SK-N-SH treated with all-trans-retinoic acid at 6 μM for 48 hours (cell line): ENCODE results near the gene PRRG2.
"Not testable (repeated sequence)": the region's sequence is repeated elsewhere in the genome, so short reads cannot be mapped to it uniquely, and the experiment has no call there.

Experiments
- ATAC-seq: fragments of 200-7000 bp; cut with Tn5 transposase; 3 replicates; pipeline ENCODE4 v1.9.1; 2020; ENCODE audit warnings: mild to moderate bottlenecking, moderate library complexity
- BACH2 ChIP-seq: fragments of 250-450 bp; sonication (Bioruptor Pico); IDR thresholded peaks from 2 replicates; pipeline ENCODE4 v1.9.0; 2021; ENCODE audit warnings: mild to moderate bottlenecking, borderline replicate concordance
- GLIS3 ChIP-seq: fragments of 250-450 bp; sonication (Bioruptor Pico); IDR thresholded peaks from 2 replicates; pipeline ENCODE4 v1.5.0; 2020; ENCODE audit warnings: mild to moderate bottlenecking, moderate library complexity
- ISL1 ChIP-seq: fragments of 250-450 bp; sonication (Bioruptor Pico); IDR thresholded peaks from 2 replicates; pipeline ENCODE4 v2.1.2; 2022; ENCODE audit warnings: mild to moderate bottlenecking, moderate library complexity
- OSR1 ChIP-seq: fragments of 250-450 bp; sonication (Bioruptor Pico); IDR thresholded peaks from 2 replicates; pipeline ENCODE4 v1.8.0; 2022; ENCODE audit warnings: moderate library complexity, mild to moderate bottlenecking, inconsistent platforms
- RARB ChIP-seq: fragments of 250-450 bp; sonication (Bioruptor Pico); IDR thresholded peaks from 2 replicates; pipeline ENCODE4 v1.8.0; 2021; ENCODE audit warnings: mild to moderate bottlenecking, moderate library complexity
- SNAI2 ChIP-seq: fragments of 250-450 bp; sonication (Bioruptor Pico); IDR thresholded peaks from 2 replicates; pipeline ENCODE4 v1.5.0; 2020; ENCODE audit warnings: mild to moderate bottlenecking, moderate library complexity
- TOX ChIP-seq: fragments of 250-450 bp; sonication (Bioruptor Pico); IDR thresholded peaks from 2 replicates; pipeline ENCODE4 v1.8.0; 2021; ENCODE audit warnings: mild to moderate bottlenecking, moderate library complexity, borderline replicate concordance
- ZC3H10 ChIP-seq: fragments of 250-450 bp; sonication (Bioruptor Pico); IDR thresholded peaks from 2 replicates; pipeline ENCODE4 v1.5.1; 2021; ENCODE audit warnings: mild to moderate bottlenecking, moderate library complexity
- ZFP3 ChIP-seq: fragments of 250-450 bp; sonication (Bioruptor Pico); IDR thresholded peaks from 2 replicates; pipeline ENCODE4 v1.5.0; 2020; ENCODE audit warnings: mild to moderate bottlenecking, moderate library complexity
- ZFP30 ChIP-seq: fragments of 450-650 bp; formaldehyde crosslinking; IDR thresholded peaks from 2 replicates; pipeline ENCODE4 v1.5.0; 2022; ENCODE audit warnings: mild to moderate bottlenecking, moderate library complexity
- ZNF565 ChIP-seq: fragments of 450-650 bp; formaldehyde crosslinking; conservative IDR thresholded peaks from 2 replicates; pipeline ENCODE4 v1.5.0; 2020; ENCODE audit warnings: low read depth, mild to moderate bottlenecking, moderate library complexity
- ZNF70 ChIP-seq: fragments of 450-650 bp; formaldehyde crosslinking; IDR thresholded peaks from 2 replicates; pipeline ENCODE4 v1.5.0; 2020; ENCODE audit warnings: mild to moderate bottlenecking, moderate library complexity
- ZNF8 ChIP-seq: fragments of 450-650 bp; formaldehyde crosslinking; IDR thresholded peaks from 2 replicates; pipeline ENCODE4 v1.5.0; 2020; ENCODE audit warnings: mild to moderate bottlenecking, moderate library complexity
- TF ChIP-seq, protein P1 (sequence below): fragments of 250-450 bp; sonication (Bioruptor Pico); IDR thresholded peaks from 2 replicates; pipeline ENCODE4 v1.5.0; 2020; ENCODE audit warnings: mild to moderate bottlenecking, moderate library complexity
- TF ChIP-seq, protein P2 (sequence below): fragments of 250-450 bp; sonication (Bioruptor Pico); IDR thresholded peaks from 2 replicates; pipeline ENCODE4 v1.8.0; 2021; ENCODE audit warnings: low read depth, mild to moderate bottlenecking, moderate library complexity, borderline replicate concordance
- TF ChIP-seq, protein P3 (sequence below): fragments of 250-450 bp; sonication (Bioruptor Pico); IDR thresholded peaks from 2 replicates; pipeline ENCODE4 v1.5.1; 2020; ENCODE audit warnings: low read depth, mild to moderate bottlenecking, moderate library complexity
- TF ChIP-seq, protein P4 (sequence below): fragments of 250-450 bp; sonication (Bioruptor Pico); IDR thresholded peaks from 2 replicates; pipeline ENCODE4 v1.8.0; 2020; ENCODE audit warnings: mild to moderate bottlenecking, moderate library complexity, borderline replicate concordance

PRRG2 gene

DNA sequence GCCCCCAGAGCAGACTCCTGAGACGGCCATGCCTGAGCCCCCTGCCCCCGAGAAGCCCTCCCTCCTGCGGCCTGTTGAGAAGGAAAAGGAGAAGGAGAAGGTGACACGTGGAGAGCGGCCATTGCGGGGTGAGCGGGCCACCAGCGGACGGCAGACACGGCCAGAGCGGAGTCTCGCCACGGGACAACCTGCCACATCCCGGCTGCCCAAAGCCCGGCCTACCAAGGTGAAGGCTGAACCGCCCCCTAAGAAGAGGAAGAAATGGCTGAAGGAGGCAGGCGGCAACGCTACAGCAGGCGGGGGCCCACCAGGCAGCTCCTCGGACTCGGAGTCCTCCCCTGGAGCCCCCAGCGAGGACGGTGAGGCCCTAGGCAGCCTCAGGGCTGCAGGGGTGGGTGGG, 34.7 kb downstream of the PRRG2 start:
- ATAC-seq, result no peak
- TF ChIP-seq, protein P1, sequence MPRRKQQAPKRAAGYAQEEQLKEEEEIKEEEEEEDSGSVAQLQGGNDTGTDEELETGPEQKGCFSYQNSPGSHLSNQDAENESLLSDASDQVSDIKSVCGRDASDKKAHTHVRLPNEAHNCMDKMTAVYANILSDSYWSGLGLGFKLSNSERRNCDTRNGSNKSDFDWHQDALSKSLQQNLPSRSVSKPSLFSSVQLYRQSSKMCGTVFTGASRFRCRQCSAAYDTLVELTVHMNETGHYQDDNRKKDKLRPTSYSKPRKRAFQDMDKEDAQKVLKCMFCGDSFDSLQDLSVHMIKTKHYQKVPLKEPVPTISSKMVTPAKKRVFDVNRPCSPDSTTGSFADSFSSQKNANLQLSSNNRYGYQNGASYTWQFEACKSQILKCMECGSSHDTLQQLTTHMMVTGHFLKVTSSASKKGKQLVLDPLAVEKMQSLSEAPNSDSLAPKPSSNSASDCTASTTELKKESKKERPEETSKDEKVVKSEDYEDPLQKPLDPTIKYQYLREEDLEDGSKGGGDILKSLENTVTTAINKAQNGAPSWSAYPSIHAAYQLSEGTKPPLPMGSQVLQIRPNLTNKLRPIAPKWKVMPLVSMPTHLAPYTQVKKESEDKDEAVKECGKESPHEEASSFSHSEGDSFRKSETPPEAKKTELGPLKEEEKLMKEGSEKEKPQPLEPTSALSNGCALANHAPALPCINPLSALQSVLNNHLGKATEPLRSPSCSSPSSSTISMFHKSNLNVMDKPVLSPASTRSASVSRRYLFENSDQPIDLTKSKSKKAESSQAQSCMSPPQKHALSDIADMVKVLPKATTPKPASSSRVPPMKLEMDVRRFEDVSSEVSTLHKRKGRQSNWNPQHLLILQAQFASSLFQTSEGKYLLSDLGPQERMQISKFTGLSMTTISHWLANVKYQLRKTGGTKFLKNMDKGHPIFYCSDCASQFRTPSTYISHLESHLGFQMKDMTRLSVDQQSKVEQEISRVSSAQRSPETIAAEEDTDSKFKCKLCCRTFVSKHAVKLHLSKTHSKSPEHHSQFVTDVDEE, result no peak
- TF ChIP-seq TOX (CRISPR knock-in tag) (no peak), ZFP30 (CRISPR knock-in tag) (no peak), ZC3H10 (no peak), RARB (no peak), ISL1 (CRISPR knock-in tag) (no peak), ZNF565 (CRISPR knock-in tag) (no peak), ZNF8 (CRISPR knock-in tag) (no peak), SNAI2 (CRISPR knock-in tag) (no peak)
- TF ChIP-seq, protein P2, sequence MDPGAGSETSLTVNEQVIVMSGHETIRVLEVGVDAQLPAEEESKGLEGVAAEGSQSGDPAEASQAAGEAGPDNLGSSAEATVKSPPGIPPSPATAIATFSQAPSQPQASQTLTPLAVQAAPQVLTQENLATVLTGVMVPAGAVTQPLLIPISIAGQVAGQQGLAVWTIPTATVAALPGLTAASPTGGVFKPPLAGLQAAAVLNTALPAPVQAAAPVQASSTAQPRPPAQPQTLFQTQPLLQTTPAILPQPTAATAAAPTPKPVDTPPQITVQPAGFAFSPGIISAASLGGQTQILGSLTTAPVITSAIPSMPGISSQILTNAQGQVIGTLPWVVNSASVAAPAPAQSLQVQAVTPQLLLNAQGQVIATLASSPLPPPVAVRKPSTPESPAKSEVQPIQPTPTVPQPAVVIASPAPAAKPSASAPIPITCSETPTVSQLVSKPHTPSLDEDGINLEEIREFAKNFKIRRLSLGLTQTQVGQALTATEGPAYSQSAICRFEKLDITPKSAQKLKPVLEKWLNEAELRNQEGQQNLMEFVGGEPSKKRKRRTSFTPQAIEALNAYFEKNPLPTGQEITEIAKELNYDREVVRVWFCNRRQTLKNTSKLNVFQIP, result no peak
- TF ChIP-seq, protein P3, sequence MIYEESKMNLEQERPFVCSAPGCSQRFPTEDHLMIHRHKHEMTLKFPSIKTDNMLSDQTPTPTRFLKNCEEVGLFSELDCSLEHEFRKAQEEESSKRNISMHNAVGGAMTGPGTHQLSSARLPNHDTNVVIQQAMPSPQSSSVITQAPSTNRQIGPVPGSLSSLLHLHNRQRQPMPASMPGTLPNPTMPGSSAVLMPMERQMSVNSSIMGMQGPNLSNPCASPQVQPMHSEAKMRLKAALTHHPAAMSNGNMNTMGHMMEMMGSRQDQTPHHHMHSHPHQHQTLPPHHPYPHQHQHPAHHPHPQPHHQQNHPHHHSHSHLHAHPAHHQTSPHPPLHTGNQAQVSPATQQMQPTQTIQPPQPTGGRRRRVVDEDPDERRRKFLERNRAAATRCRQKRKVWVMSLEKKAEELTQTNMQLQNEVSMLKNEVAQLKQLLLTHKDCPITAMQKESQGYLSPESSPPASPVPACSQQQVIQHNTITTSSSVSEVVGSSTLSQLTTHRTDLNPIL (CRISPR knock-in tag), result no peak
- TF ChIP-seq, all 23 proteins: peak for 0

DNA sequence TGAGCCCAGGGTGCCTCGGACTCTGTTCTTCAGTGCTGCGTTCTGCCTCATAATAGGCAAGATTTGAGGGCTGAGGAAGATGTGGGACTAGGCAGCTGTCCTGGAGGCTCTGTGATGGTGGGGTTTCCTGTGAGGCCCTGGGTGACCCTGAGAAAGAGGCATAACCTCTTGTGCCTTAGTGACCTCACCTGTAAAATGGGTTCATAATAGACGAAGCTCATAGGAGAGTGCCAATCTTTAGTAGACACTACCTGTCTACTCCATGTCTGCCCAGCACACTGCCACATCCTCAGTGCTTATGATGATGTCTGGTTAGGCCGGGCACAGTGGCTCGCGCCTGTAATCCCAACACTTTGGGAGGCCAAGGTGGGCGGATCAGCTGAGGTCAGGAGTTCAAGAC, 35.4 kb downstream of the PRRG2 start:
- ATAC-seq, result no peak
- TF ChIP-seq GLIS3 (CRISPR knock-in tag) (no peak), TOX (CRISPR knock-in tag) (no peak), ISL1 (CRISPR knock-in tag) (no peak), OSR1 (CRISPR knock-in tag) (no peak), ZNF565 (CRISPR knock-in tag) (no peak)

DNA sequence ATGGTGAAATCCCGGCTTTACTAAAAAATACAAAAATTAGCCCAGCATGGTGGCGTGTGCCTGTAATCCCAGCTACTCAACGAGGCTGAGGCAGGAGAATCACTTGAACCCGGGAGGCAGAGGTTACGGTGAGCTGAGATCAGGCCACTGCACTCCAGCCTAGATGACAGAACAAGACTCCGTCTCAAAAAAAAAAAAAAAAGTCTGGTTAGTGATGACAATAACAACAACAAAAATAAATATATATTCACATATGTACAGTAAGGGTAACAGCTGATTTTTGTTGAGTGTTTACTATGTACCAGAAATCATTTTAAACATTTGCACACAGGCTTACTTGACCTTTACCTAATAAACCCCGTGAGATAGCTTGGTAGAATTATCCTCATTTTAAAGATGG, 35.8 kb downstream of the PRRG2 start:
- no peak for TF ChIP-seq ZNF70 (CRISPR knock-in tag)
- TF ChIP-seq ZC3H10, result no peak
- no peak for TF ChIP-seq ZNF8 (CRISPR knock-in tag)
- no peak for TF ChIP-seq TOX (CRISPR knock-in tag)
- TF ChIP-seq, protein P4, sequence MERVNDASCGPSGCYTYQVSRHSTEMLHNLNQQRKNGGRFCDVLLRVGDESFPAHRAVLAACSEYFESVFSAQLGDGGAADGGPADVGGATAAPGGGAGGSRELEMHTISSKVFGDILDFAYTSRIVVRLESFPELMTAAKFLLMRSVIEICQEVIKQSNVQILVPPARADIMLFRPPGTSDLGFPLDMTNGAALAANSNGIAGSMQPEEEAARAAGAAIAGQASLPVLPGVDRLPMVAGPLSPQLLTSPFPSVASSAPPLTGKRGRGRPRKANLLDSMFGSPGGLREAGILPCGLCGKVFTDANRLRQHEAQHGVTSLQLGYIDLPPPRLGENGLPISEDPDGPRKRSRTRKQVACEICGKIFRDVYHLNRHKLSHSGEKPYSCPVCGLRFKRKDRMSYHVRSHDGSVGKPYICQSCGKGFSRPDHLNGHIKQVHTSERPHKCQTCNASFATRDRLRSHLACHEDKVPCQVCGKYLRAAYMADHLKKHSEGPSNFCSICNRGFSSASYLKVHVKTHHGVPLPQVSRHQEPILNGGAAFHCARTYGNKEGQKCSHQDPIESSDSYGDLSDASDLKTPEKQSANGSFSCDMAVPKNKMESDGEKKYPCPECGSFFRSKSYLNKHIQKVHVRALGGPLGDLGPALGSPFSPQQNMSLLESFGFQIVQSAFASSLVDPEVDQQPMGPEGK (CRISPR knock-in tag), result no peak
- no peak for ATAC-seq

DNA sequence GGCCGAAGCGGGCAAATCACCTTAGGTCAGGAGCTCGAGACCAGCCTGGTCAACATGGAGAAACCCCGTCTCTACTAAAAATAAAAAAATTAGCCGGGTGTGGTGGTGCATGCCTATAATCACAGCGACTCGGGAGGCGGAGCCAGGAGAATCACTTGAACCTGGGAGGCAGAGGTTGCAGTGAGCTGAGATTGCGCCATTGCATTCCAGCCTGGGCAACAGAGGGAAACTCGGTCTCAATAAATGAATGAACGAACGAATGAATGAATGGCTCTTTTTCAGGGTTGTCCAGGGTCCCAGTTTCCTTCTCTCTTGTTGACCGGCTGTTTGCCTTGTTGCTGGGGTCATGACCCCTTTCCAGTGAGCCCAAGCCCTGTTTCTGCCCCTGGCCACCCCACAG, 36.7 kb downstream of the PRRG2 start:
- not testable (repeated sequence) for ATAC-seq

DNA sequence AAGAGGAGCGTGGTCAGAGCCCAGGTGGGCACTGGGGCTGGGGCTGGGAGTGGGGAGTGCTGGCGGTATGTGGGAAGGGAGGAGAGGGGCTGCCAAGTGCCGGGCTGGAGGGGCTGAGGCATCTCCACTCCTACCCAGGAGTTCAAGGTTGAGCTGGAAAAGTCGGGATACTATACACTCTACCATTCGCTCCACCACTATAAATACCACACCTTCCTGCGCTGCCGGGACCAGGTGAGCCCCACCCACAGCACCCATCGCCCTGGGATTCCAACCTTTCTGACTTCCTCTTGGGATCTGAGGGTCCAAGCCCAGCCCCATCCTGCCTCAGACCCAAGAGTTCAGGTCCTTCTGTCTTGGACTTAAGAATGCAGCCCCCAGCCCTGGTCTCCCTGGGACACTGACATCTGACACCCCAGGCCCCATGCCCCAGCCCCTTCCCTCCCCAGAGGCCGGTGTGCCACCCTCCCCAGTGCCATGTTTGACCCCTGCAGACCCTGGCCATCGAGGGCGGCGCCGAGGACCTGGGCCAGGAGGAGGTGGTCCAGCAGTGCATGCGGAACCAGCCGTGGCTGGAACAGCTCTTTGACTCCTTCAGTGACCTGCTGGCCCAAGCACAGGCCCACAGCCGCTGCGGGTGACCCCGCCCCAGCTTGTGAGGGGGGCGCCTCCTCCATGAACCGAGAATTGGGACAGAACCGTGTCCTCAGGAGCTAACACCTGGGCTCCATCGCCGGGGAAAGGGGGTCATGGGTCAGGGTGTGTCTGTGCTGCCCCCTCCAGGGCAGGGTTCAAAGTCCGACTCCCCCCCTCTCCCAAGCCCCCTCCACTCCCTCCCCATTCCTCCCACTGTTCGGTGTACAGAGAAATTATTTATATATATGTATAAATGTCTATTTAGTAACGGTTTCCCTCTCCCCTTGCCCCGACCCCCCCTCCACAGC, 44.1 kb downstream of the PRRG2 start:
- TF ChIP-seq ZFP3 (CRISPR knock-in tag) (no peak), BACH2 (no peak)
- TF ChIP-seq, all 23 proteins: peak for 0
- ATAC-seq, result no peak
